Stomach (tissue), 4 donors: Measurements from ENCODE around the gene MYH13.

Experiments used
- EP300 ChIP-seq: sonication (generic); formaldehyde crosslinking; IDR thresholded peaks from one replicate; pipeline ENCODE4 v1.6.1; 2017; ENCODE audit warnings: antibody characterized with exemption
- POLR2A ChIP-seq, 4 donors: fragments of 450-650 bp; IDR thresholded peaks; one replicate each; pipeline ENCODE4 v1.6.1; 2016; ENCODE audit warnings: antibody characterized with exemption in 4 of 4, control low read depth in 2 of 4, mild to moderate bottlenecking in 1 of 4, moderate library complexity in 1 of 4
- POLR2AphosphoS5 ChIP-seq, 3 donors: sonication (generic); formaldehyde crosslinking; IDR thresholded peaks; one replicate each; pipeline ENCODE4 v1.6.1; 2016; ENCODE audit warnings: antibody characterized with exemption in 3 of 3
- TF ChIP-seq, protein P1 (sequence below), 7 experiments: fragments of 450-650 bp in 4 of 7; fragments of 200-600 bp in 3 of 7; sonication (generic) in 3 of 7; IDR thresholded peaks; one replicate each; pipeline ENCODE4 v1.5.1; 2016 to 2019; ENCODE audit warnings: antibody characterized with exemption in 7 of 7, control low read depth in 2 of 7, mild to moderate bottlenecking in 1 of 7

- TF ChIP-seq, protein P1, sequence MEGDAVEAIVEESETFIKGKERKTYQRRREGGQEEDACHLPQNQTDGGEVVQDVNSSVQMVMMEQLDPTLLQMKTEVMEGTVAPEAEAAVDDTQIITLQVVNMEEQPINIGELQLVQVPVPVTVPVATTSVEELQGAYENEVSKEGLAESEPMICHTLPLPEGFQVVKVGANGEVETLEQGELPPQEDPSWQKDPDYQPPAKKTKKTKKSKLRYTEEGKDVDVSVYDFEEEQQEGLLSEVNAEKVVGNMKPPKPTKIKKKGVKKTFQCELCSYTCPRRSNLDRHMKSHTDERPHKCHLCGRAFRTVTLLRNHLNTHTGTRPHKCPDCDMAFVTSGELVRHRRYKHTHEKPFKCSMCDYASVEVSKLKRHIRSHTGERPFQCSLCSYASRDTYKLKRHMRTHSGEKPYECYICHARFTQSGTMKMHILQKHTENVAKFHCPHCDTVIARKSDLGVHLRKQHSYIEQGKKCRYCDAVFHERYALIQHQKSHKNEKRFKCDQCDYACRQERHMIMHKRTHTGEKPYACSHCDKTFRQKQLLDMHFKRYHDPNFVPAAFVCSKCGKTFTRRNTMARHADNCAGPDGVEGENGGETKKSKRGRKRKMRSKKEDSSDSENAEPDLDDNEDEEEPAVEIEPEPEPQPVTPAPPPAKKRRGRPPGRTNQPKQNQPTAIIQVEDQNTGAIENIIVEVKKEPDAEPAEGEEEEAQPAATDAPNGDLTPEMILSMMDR (IDR thresholded peaks at IDR 0.05): no peak
- peak in 1 of 3 donors; percentile 39 for TF ChIP-seq POLR2AphosphoS5 (IDR thresholded peaks at IDR 0.05)
- no peak for TF ChIP-seq POLR2A (IDR thresholded peaks at IDR 0.05)
- no peak for TF ChIP-seq EP300
Measured at GRCh38 chr17:10270258-10270657, 102.5 kb downstream of the MYH13 start.
